HepG2 (cell line): ENCODE results near the gene DIPK1A. TPM values are rescaled to one million over a fixed set of nuclear protein-coding genes. Genes with fewer than 3 reads are reported as not detected.

Experiments
- ATAC-seq: fragments of 200-7000 bp; cut with Tn5 transposase; 3 replicates; pipeline ENCODE4 v1.9.1; 2020; ENCODE audit warnings: mild to moderate bottlenecking, moderate library complexity
- BruUV-seq: library from RNA; stranded (reverse); fragments of 400-500 nt; replicated peaks from 2 replicates; lab custom pipeline; 2021; lab: Mats Ljungman, UMichigan
- CTCF ChIA-PET: fragments of 300-600 bp; formaldehyde crosslinking; extraction: SDS; loops from one replicate; lab custom pipeline; 2021; ENCODE audit warnings: low total read pairs, inconsistent platforms, low intra/inter-chr PET ratio; lab: Yijun Ruan, JAX
- POLR2A ChIA-PET: fragments of 350-600 bp; sonication (Branson Sonifier 250); formaldehyde crosslinking; loops from one replicate; lab custom pipeline; 2020; ENCODE audit warnings: antibody characterized with exemption, inconsistent platforms; lab: Yijun Ruan, JAX
- DNase-seq: peaks from one replicate; pipeline ENCODE4 v3.0.0-alpha.2; 2015; ENCODE audit warnings: low spot score
- FAIRE-seq: peaks from 3 replicates; lab custom pipeline; 2011; peaks lifted over from hg19 to GRCh38; lab: Jason Lieb, UNC
- H2AFZ ChIP-seq: one replicate; pipeline ENCODE4 v1.6.1; 2011; ENCODE audit warnings: low read length, inconsistent platforms
- H3K27ac ChIP-seq: fragments of 300-600 bp; 3 replicates; pipeline ENCODE4 v1.8.0; 2011; ENCODE audit warnings: mixed run types, mild to moderate bottlenecking, mixed read lengths, low read length, inconsistent platforms; ENCODE audit not compliant: insufficient read depth; ENCODE audit errors: extremely low read length
- H3K27me3 ChIP-seq, 2 experiments: fragments of 200-600 bp in 1 of 2; 2 replicates in 1 of 2; 3 replicates in 1 of 2; pipeline versions ENCODE4 v1.6.0 to v1.8.0; 2011; ENCODE audit warnings: low read length in 2 of 2, mild to moderate bottlenecking in 2 of 2, moderate library complexity in 2 of 2, inconsistent platforms in 1 of 2; ENCODE audit not compliant: insufficient read depth in 2 of 2, control insufficient read depth in 1 of 2
- H3K36me3 ChIP-seq, 2 experiments: fragments of 200-600 bp in 1 of 2; replicated peaks in 1 of 2; 2 replicates in 1 of 2; 3 replicates in 1 of 2; pipeline versions ENCODE4 v1.5.1 to v1.8.0; 2011; ENCODE audit warnings: low read length in 2 of 2, inconsistent platforms in 1 of 2; ENCODE audit not compliant: insufficient read depth in 2 of 2, control insufficient read depth in 1 of 2
- H3K4me1 ChIP-seq: 2 replicates; pipeline ENCODE4 v1.5.1; 2012; ENCODE audit warnings: low read length, inconsistent platforms; ENCODE audit not compliant: insufficient read depth
- H3K4me2 ChIP-seq: 2 replicates; pipeline ENCODE4 v1.6.0; 2011; ENCODE audit warnings: low read depth, low read length, inconsistent platforms
- H3K4me3 ChIP-seq, 3 experiments: fragments of 200-600 bp in 1 of 3; sonication (generic), shearing (Covaris generic) in 1 of 3; replicated peaks in 1 of 3; 2 replicates each; pipeline ENCODE4 v1.5.1; 2011 to 2016; ENCODE audit warnings: low read length in 3 of 3, inconsistent platforms in 2 of 3, low read depth in 2 of 3, mild to moderate bottlenecking in 2 of 3, control low read depth in 1 of 3, mixed read lengths in 1 of 3; ENCODE audit not compliant: insufficient read depth in 1 of 3
- H3K79me2 ChIP-seq: one replicate; pipeline ENCODE4 v1.6.1; 2011; ENCODE audit warnings: low read length, inconsistent platforms; ENCODE audit not compliant: insufficient read depth
- H3K9ac ChIP-seq: 2 replicates; pipeline ENCODE4 v1.6.0; 2011; ENCODE audit warnings: mild to moderate bottlenecking, low read depth, low read length, inconsistent platforms; ENCODE audit not compliant: insufficient read depth
- H3K9me3 ChIP-seq: 2 replicates; pipeline ENCODE4 v1.5.1; 2012; ENCODE audit warnings: mild to moderate bottlenecking, low read length
- H4K20me1 ChIP-seq: 2 replicates; pipeline ENCODE4 v1.6.0; 2011; ENCODE audit warnings: inconsistent platforms, mild to moderate bottlenecking, low read length, moderate library complexity; ENCODE audit not compliant: insufficient read depth
- CBX2 ChIP-seq, 2 experiments: fragments of 200-600 bp in 1 of 2; sonication (generic); formaldehyde crosslinking in 1 of 2; IDR thresholded peaks; 2 replicates each; pipeline versions ENCODE4 v1.7.0 to v1.8.1; 2018 to 2022; ENCODE audit warnings: low read depth in 2 of 2, low read length in 1 of 2, mild to moderate bottlenecking in 1 of 2, missing genetic modification reagents in 1 of 2
- DNMT3B ChIP-seq: conservative IDR thresholded peaks from 2 replicates; pipeline ENCODE4 v1.6.1; 2016; ENCODE audit warnings: missing biosample characterization, control low read depth
- FOSL2 ChIP-seq: sonication (generic); formaldehyde crosslinking; IDR thresholded peaks from 2 replicates; pipeline ENCODE4 v1.4.0; 2020; ENCODE audit warnings: missing genetic modification reagents
- KAT7 ChIP-seq: IDR thresholded peaks from 2 replicates; pipeline ENCODE4 v1.6.1; 2018; ENCODE audit warnings: borderline replicate concordance, missing compliant biosample characterization
- MIXL1 ChIP-seq: IDR thresholded peaks from 2 replicates; pipeline ENCODE4 v1.6.1; 2016
- NCOR1 ChIP-seq: fragments of 200-600 bp; sonication (generic); IDR thresholded peaks from 2 replicates; pipeline ENCODE4 v1.7.0; 2017; ENCODE audit warnings: antibody characterized with exemption, low read length, borderline replicate concordance
- RFX3 ChIP-seq: IDR thresholded peaks from 2 replicates; pipeline ENCODE4 v1.6.1; 2016; ENCODE audit warnings: missing biosample characterization, missing genetic modification reagents
- TFDP1 ChIP-seq: IDR thresholded peaks from 2 replicates; pipeline ENCODE4 v1.6.1; 2016; ENCODE audit warnings: missing compliant biosample characterization, missing genetic modification reagents, borderline replicate concordance
- ZNF136 ChIP-seq: sonication (generic); formaldehyde crosslinking; IDR thresholded peaks from 2 replicates; pipeline ENCODE4 v1.8.1; 2022; ENCODE audit warnings: low read depth, mild to moderate bottlenecking, moderate library complexity, missing genetic modification reagents
- ZNF550 ChIP-seq: sonication (generic); formaldehyde crosslinking; IDR thresholded peaks from 2 replicates; pipeline ENCODE4 v1.4.0; 2020; ENCODE audit warnings: mild to moderate bottlenecking, missing genetic modification reagents, borderline replicate concordance
- ZSCAN31 ChIP-seq: sonication (generic); formaldehyde crosslinking; IDR thresholded peaks from 2 replicates; pipeline ENCODE4 v1.5.0; 2020; ENCODE audit warnings: low read depth, mild to moderate bottlenecking, missing genetic modification reagents
- WGBS: methylation state at CpG from one replicate; pipeline ENCODE4 v1.1.6; 2017; ENCODE audit warnings: low lambda C conversion rate; 5-methylcytosine and 5-hydroxymethylcytosine counted together
- in situ Hi-C: cut with HindIII; loops from 2 replicates; pipeline ENCODE4 v1.10.0; 2017; ENCODE audit warnings: low pct_unique_long_range_greater_than_20kb; ENCODE audit not compliant: extremely low pct_ligation_motif_present
- intact Hi-C: fragments of 100-400 bp; cut with micrococcal nuclease; formaldehyde crosslinking; loops from one replicate; pipeline ENCODE4 v1.10.0; 2022; ENCODE audit not compliant: unreplicated experiment
- polyA plus RNA-seq, 8 experiments: library from polyadenylated mRNA; depleted of rRNA in 3 of 8; stranded (reverse) in 7 of 8; unstranded in 1 of 8; fragments of >200 nt; fragmentation: Illumina TruSeq in 4 of 8; extraction: Trizol in 4 of 8; gene quantifications; 2 replicates each; pipeline versions ENCODE4 v1.2.1 to v1.2.3, GENCODE V29; 2011 to 2016; ENCODE audit warnings: low read depth in 4 of 8, missing spikeins in 1 of 8, mixed read lengths in 1 of 8; ENCODE audit not compliant: insufficient read depth in 1 of 8
- total RNA-seq, 5 experiments: library from RNA; depleted of rRNA; stranded (reverse); fragments of >200 nt; fragmentation: Illumina TruSeq; extraction: Trizol; gene quantifications; 2 replicates each; pipeline ENCODE4 v1.2.3, GENCODE V29; 2016; ENCODE audit warnings: low read depth in 1 of 5
- TF ChIP-seq, protein P1 (sequence below): sonication (generic); formaldehyde crosslinking; IDR thresholded peaks from 2 replicates; pipeline ENCODE4 v1.8.0; 2022; ENCODE audit warnings: low read depth, missing genetic modification reagents
- TF ChIP-seq, protein P2 (sequence below): sonication (generic); formaldehyde crosslinking; IDR thresholded peaks from 2 replicates; pipeline ENCODE4 v1.4.0; 2020; ENCODE audit warnings: missing genetic modification reagents, borderline replicate concordance
- TF ChIP-seq, protein P3 (sequence below): sonication (generic); formaldehyde crosslinking; IDR thresholded peaks from 2 replicates; pipeline ENCODE4 v1.8.1; 2023; ENCODE audit warnings: mild to moderate bottlenecking, moderate library complexity, missing genetic modification reagents

The DIPK1A gene
- total and polyA plus RNA-seq, 2 of the 13 experiments (the other 11 are each of a cell fraction or from before 2014, with no cell fraction given): 8.4 TPM

DNA sequence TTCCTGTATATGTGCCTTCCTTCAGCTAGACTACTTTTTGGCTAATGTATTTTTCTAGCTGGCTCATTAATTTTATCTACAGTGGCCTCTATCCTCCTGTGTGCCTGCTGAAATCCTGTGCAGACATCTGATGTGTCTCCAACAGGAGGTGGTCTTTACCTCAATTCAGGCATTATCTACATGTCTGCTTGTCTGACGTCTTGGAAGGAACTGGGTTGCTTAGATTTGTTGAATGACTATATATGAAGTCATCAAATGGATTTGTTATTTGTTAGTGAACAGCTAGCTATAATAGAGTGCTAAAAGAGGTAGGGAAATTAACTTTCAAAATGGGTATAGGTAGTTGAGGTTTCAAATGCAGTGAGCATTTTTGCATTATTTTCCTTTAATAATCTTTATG is 122.7 kb downstream of the DIPK1A start:
- Histone ChIP-seq H3K4me1 (peaks cover 66% of the 10 kb centered on the region), H3K9ac (no peak overlapping the region), H3K4me3 (no peak overlapping the region), H3K36me3 (peaks cover 20 to 96% of the 10 kb centered on the region in 2 experiments), H3K27me3 (no peaks in the 10 kb centered on the region), H3K79me2 (peaks cover 69% of the 10 kb centered on the region), H3K4me2 (0 out of 2 replicates have a peak overlapping the region, but pooled peaks have one; percentile 10), H4K20me1 (peaks cover 79% of the 10 kb centered on the region), H2AFZ (no peak overlapping the region), H3K27ac (no peak overlapping the region), H3K9me3 (no peaks in the 10 kb centered on the region)
- in situ Hi-C loops (no loop called here), intact Hi-C loops (no loop called here)
- TF ChIP-seq RFX3: no peak
- TF ChIP-seq, protein P1, sequence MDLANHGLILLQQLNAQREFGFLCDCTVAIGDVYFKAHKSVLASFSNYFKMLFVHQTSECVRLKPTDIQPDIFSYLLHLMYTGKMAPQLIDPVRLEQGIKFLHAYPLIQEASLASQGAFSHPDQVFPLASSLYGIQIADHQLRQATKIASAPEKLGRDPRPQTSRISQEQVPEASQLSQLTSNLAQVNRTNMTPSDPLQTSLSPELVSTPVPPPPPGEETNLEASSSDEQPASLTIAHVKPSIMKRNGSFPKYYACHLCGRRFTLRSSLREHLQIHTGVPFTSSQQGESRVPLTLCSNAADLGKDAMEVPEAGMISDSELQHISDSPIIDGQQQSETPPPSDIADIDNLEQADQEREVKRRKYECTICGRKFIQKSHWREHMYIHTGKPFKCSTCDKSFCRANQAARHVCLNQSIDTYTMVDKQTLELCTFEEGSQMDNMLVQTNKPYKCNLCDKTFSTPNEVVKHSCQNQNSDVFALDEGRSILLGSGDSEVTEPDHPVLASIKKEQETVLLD: no peak
- TF ChIP-seq CBX2 (IDR thresholded peaks at IDR 0.05; ENCODE audit: low read depth, low read length): no peak
- no peak for TF ChIP-seq CBX2 (CRISPR knock-in tag; IDR thresholded peaks at IDR 0.05; ENCODE audit: low read depth)
- no peak for TF ChIP-seq ZNF136 (CRISPR knock-in tag)
- no peak for TF ChIP-seq KAT7 (CRISPR knock-in tag)
- TF ChIP-seq ZSCAN31 (CRISPR knock-in tag): no peak
- no peak for TF ChIP-seq FOSL2 (CRISPR knock-in tag)
- no peak for TF ChIP-seq MIXL1
- no peak for TF ChIP-seq NCOR1
- no peak for TF ChIP-seq ZNF550 (CRISPR knock-in tag)
- TF ChIP-seq, protein P2, sequence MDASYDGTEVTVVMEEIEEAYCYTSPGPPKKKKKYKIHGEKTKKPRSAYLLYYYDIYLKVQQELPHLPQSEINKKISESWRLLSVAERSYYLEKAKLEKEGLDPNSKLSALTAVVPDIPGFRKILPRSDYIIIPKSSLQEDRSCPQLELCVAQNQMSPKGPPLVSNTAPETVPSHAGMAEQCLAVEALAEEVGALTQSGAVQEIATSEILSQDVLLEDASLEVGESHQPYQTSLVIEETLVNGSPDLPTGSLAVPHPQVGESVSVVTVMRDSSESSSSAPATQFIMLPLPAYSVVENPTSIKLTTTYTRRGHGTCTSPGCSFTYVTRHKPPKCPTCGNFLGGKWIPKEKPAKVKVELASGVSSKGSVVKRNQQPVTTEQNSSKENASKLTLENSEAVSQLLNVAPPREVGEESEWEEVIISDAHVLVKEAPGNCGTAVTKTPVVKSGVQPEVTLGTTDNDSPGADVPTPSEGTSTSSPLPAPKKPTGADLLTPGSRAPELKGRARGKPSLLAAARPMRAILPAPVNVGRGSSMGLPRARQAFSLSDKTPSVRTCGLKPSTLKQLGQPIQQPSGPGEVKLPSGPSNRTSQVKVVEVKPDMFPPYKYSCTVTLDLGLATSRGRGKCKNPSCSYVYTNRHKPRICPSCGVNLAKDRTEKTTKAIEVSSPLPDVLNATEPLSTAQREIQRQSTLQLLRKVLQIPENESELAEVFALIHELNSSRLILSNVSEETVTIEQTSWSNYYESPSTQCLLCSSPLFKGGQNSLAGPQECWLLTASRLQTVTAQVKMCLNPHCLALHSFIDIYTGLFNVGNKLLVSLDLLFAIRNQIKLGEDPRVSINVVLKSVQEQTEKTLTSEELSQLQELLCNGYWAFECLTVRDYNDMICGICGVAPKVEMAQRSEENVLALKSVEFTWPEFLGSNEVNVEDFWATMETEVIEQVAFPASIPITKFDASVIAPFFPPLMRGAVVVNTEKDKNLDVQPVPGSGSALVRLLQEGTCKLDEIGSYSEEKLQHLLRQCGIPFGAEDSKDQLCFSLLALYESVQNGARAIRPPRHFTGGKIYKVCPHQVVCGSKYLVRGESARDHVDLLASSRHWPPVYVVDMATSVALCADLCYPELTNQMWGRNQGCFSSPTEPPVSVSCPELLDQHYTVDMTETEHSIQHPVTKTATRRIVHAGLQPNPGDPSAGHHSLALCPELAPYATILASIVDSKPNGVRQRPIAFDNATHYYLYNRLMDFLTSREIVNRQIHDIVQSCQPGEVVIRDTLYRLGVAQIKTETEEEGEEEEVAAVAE: no peak
- no peak for TF ChIP-seq DNMT3B (CRISPR knock-in tag)
- TF ChIP-seq, protein P3, sequence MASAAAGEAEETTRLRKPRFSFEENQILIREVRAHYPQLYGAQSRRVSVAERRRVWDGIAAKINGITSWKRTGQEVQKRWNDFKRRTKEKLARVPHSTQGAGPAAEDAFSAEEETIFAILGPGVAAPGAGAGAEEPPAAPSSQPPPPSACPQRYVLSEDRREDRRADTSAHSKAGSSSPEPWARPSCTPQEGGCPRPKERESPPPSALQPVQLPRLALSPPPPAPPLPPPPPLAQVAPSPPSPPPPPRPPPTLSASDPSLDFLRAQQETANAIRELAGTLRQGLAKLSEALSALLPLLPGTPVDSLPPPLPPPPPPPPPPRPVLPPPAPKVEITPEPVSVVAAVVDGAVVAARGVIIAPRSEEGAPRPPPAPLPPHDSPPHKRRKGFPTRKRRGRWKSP (CRISPR knock-in tag): no peak
- no peak for TF ChIP-seq TFDP1 (CRISPR knock-in tag)
- CTCF ChIA-PET: no interaction called here
- no TSS peak for BruUV-seq
- WGBS: 0% methylated on average over 1 of the region's 1 CpG
- POLR2A ChIA-PET: interaction anchor here (0.9 kb wide), 1 partner anchor 32 kb away, joined by 3 read pairs; no protein-coding TSS in a partner anchor
- DNase-seq (no peak), FAIRE-seq (no peak), ATAC-seq (no peak)
